HG02884 (cell line): ENCODE results near the gene RTN4.
"Not testable (repeated sequence)": the region's sequence is repeated elsewhere in the genome, so short reads cannot be mapped to it uniquely, and the experiment has no call there.

Experiments used
- ATAC-seq: cut with Tn5 transposase; IDR thresholded peaks from one replicate; pipeline ENCODE4 v1.9.1; 2021; ENCODE audit warnings: mild to moderate bottlenecking, moderate library complexity; ENCODE audit not compliant: unreplicated experiment

The RTN4 gene

GRCh38 chr2:55050100-55050994 lies at the start of gene RTN4:
TSS of gene RTN4 (minus strand) at chr2:55050451. CDS start at chr2:55050300, 151 bp downstream.
- ATAC-seq: peak; percentile 76

- no peak for ATAC-seq
These were observed 49.2 kb upstream of the RTN4 start for GRCh38 chr2:55099493-55099877.

GRCh38 chr2:55097461-55098410 lies 47.5 kb upstream of the RTN4 start:
- ATAC-seq: no peak

- ATAC-seq: no peak
These were observed 46.8 kb upstream of the RTN4 start for GRCh38 chr2:55097082-55097460.

GRCh38 chr2:55096586-55096985 lies 46.3 kb upstream of the RTN4 start:
- ATAC-seq: no peak

- no peak for ATAC-seq
These were observed 43.1 kb upstream of the RTN4 start for GRCh38 chr2:55093381-55093780.

- no peak for ATAC-seq
These were observed 42.2 kb upstream of the RTN4 start for GRCh38 chr2:55092439-55092838.

- not testable (repeated sequence) for ATAC-seq
These were observed 41.4 kb upstream of the RTN4 start for GRCh38 chr2:55091681-55092080.

GRCh38 chr2:55090702-55091101 lies 40.5 kb upstream of the RTN4 start:
- no peak for ATAC-seq

- no peak for ATAC-seq
These were observed 39.5 kb upstream of the RTN4 start for GRCh38 chr2:55089726-55090125.

GRCh38 chr2:55088400-55088799 lies 38.1 kb upstream of the RTN4 start:
- ATAC-seq: no peak

- ATAC-seq: no peak
These were observed 37.7 kb upstream of the RTN4 start for GRCh38 chr2:55087936-55088335.

- no peak for ATAC-seq
These were observed 37.2 kb upstream of the RTN4 start for GRCh38 chr2:55087501-55087900.

GRCh38 chr2:55085113-55086040 lies 35.1 kb upstream of the RTN4 start:
- no peak for ATAC-seq

- no peak for ATAC-seq
These were observed 34.4 kb upstream of the RTN4 start for GRCh38 chr2:55084641-55085040.

- ATAC-seq: no peak
These were observed 30.0 kb upstream of the RTN4 start for GRCh38 chr2:55080204-55080738.

GRCh38 chr2:55078956-55079355 lies 28.7 kb upstream of the RTN4 start:
- no peak for ATAC-seq

- no peak for ATAC-seq
These were observed 26.5 kb upstream of the RTN4 start for GRCh38 chr2:55076721-55077120.

GRCh38 chr2:55076019-55076418 lies 25.8 kb upstream of the RTN4 start:
- not testable (repeated sequence) for ATAC-seq
